ENCODE measurements around the gene ERCC6L. TPM values are rescaled to one million over a fixed set of nuclear protein-coding genes. Genes with fewer than 3 reads are reported as not detected.

The ERCC6L gene
- total and polyA plus RNA-seq, 2 of the 13 experiments (the other 11 are each of a cell fraction or from before 2014, with no cell fraction given): 0.86 to 9.5 TPM

GRCh38 chrX:72207366-72207765, 31.5 kb downstream of the ERCC6L start:
- Histone ChIP-seq H4K20me1 (ENCODE audit: insufficient read depth, low read length) (no peaks in the 10 kb centered on the region), H3K79me2 (ENCODE audit: insufficient read depth, low read length) (no peaks in the 10 kb centered on the region), H3K4me2 (ENCODE audit: low read depth, low read length) (no peak overlapping the region), H3K27ac (ENCODE audit: extremely low read length, insufficient read depth, low read length) (no peak overlapping the region), H3K9ac (ENCODE audit: insufficient read depth, low read depth, low read length) (no peak overlapping the region), H3K4me1 (ENCODE audit: insufficient read depth, low read length) (no peaks in the 10 kb centered on the region), H3K36me3 (replicated peaks in 1 of 2; ENCODE audit: control insufficient read depth in 1 of 2, insufficient read depth in 2 of 2, low read length in 2 of 2) (peaks cover 1 to 26% of the 10 kb centered on the region in 2 experiments; a peak in 2 of 5 replicates), H2AFZ (ENCODE audit: low read length) (no peak overlapping the region), H3K4me3 (replicated peaks in 1 of 3; ENCODE audit: insufficient read depth in 1 of 3, low read depth in 2 of 3, low read length in 3 of 3) (no peak overlapping the region), H3K9me3 (ENCODE audit: low read length) (no peaks in the 10 kb centered on the region), H3K27me3 (ENCODE audit: control insufficient read depth in 1 of 2, insufficient read depth in 2 of 2, low read length in 2 of 2) (no peaks in the 10 kb centered on the region)
- BruUV-seq (replicated peaks): no TSS peak
- in situ Hi-C loops (cut with HindIII; ENCODE audit: extremely low pct_ligation_motif_present, low pct_unique_long_range_greater_than_20kb) (no loop called here), intact Hi-C loops (cut with micrococcal nuclease; ENCODE audit: unreplicated experiment) (no loop called here)
- POLR2A ChIA-PET: no interaction called here
- CTCF ChIA-PET (ENCODE audit: low intra/inter-chr PET ratio, low total read pairs): no interaction called here
- no peak for DNase-seq (ENCODE audit: low spot score)
- 97% methylated on average over 4 of the region's 4 CpGs for WGBS (ENCODE audit: low lambda C conversion rate)
- ATAC-seq: no peak
- FAIRE-seq: no peak
- TF ChIP-seq NFATC3 (CRISPR knock-in tag; IDR thresholded peaks at IDR 0.05) (no peak), ZNF207 (IDR thresholded peaks at IDR 0.05; ENCODE audit: borderline replicate concordance) (no peak), FOXK2 (IDR thresholded peaks at IDR 0.05) (no peak), EHMT2 (IDR thresholded peaks at IDR 0.05; ENCODE audit: borderline replicate concordance, low read depth, low read length) (no peak), AFF4 (CRISPR knock-in tag; IDR thresholded peaks at IDR 0.05) (no peak), SUZ12 (IDR thresholded peaks at IDR 0.05; ENCODE audit: low read depth, low read length) (no peak), ZBTB7A (CRISPR knock-in tag; IDR thresholded peaks at IDR 0.05) (no peak), TBX3 (IDR thresholded peaks at IDR 0.05; ENCODE audit: borderline replicate concordance) (no peak), NR2F1 (CRISPR knock-in tag; IDR thresholded peaks at IDR 0.05) (no peak), HMGXB3 (CRISPR knock-in tag; IDR thresholded peaks at IDR 0.05; ENCODE audit: borderline replicate concordance) (no peak), ZHX1 (CRISPR knock-in tag; IDR thresholded peaks at IDR 0.05; ENCODE audit: low read depth) (no peak), ZNF484 (CRISPR knock-in tag; IDR thresholded peaks at IDR 0.05; ENCODE audit: borderline replicate concordance, low read depth) (no peak), TRIM24 (CRISPR knock-in tag; IDR thresholded peaks at IDR 0.05) (no peak), RARG (CRISPR knock-in tag; IDR thresholded peaks at IDR 0.05; ENCODE audit: low read depth) (no peak), NFRKB (IDR thresholded peaks at IDR 0.05) (no peak), AHR (CRISPR knock-in tag; IDR thresholded peaks at IDR 0.05) (no peak)

Measured in HepG2 (cell line).